ENCODE measurements around the gene GGTLC3. TPM values are rescaled to one million over a fixed set of nuclear protein-coding genes. Genes with fewer than 3 reads are reported as not detected.
"Not testable (repeated sequence)": the region's sequence is repeated elsewhere in the genome, so short reads cannot be mapped to it uniquely, and the experiment has no call there.

The GGTLC3 gene
- not detected for polyA plus RNA-seq (2012; ENCODE audit: missing spikeins)

DNA sequence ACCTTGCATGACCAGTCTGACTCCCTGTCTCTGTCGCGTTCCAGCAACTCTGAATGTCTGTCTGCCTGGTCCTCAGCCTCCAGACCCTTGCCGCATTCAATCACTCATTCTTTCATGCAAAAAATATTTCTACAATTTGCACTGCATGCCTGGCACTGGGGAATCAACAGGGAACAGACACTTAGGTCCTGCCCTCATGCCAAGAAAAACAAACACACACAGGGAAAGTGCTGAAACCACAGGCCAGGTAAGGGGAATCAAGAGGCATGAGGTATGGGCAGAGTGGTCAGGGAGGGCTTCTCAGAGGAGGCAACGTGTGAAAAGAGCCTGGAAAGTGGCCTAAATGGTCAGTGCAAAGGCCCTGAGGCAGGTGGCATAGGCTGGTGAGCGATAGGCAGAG, at the start of gene GGTLC3:
Gene GGTLC3, minus strand, starts transcription at position 101 of the 400 bp plus-strand sequence. CDS start 264 bp downstream, outside the sequence.
- not testable (repeated sequence) for DNase-seq (ENCODE audit: insufficient read length); FAIRE-seq

DNA sequence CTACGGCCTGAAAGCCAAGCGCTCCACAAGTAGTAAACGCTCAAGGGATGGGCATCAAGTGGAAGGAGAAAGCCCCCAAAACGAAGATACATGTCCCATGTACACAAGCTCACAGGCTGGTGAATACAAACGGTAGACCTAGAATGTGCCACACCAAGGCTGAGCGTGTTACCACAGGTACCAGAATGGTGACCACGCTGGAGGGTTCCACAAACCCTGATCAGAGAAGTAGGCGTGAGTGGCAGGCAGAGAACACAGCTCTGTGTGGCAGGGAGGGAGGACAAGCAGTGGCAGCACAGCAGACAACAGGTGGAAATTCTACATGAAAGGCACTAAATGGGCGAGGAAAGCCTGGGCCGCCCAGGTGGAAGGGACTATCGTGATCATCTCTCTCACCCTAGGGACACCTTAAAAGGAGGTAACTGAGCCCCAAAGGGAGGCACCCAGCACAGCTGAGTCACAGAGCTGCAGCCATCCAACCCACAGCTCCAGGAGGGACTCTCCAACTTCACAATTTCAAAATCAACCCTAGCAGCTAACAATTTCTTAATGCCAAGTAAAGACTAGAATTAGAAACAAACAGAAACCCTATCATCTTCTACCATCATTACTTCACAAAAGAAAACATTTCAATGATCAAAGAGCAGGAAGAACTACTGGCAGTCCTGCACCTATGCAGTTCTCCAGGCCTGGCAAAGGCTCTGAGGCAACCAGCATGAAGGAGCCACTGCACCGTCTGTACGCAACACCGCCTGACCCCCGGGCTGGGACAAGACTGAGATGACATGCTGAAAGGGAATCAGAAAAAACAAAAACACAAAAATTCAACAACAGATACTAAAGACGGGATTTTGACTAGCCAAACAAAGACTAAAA, 42.4 kb upstream of the GGTLC3 start:
- FAIRE-seq; DNase-seq (ENCODE audit: insufficient read length): not testable (repeated sequence)

DNA sequence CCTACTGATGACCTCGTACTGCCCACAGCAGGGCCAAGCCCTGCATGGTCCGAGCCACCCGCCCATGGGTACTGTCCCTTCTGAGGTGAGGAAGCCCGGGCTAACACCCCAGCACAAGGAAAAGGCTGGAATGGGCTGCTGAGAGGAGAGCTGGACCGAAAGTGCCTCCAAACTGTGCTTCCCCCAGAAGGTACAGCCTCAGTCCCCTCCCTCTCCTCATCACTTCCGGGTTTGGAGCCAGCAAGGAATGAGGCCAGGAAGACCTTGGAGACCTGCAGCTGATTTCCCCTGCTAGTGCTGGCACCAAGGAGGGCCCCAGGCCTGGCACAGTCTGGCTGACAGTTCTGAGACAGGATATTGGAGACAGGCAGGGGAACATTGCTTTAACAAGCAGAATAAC, 41.0 kb upstream of the GGTLC3 start:
- FAIRE-seq; DNase-seq (ENCODE audit: insufficient read length): not testable (repeated sequence)

DNA sequence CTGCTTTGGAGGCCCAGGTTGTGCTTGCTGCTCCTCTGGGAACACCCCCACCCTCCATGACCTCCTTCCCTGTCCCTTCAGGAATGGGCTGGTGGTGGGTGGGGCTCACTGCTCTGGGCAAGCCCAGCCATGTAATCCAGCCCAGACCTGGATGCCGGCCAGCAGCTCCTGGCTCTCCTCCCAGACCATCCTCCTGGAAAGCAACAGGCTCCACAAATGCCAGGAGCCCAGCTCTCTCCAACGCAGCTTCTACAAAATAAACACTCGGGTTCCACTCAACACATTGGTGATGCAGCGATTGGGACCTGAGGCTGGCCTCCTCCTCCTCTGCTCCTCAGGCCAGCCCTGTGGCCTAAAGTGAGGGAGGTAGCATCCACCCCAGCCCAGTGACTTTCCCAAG, 40.6 kb upstream of the GGTLC3 start:
- not testable (repeated sequence) for FAIRE-seq; DNase-seq (ENCODE audit: insufficient read length)

DNA sequence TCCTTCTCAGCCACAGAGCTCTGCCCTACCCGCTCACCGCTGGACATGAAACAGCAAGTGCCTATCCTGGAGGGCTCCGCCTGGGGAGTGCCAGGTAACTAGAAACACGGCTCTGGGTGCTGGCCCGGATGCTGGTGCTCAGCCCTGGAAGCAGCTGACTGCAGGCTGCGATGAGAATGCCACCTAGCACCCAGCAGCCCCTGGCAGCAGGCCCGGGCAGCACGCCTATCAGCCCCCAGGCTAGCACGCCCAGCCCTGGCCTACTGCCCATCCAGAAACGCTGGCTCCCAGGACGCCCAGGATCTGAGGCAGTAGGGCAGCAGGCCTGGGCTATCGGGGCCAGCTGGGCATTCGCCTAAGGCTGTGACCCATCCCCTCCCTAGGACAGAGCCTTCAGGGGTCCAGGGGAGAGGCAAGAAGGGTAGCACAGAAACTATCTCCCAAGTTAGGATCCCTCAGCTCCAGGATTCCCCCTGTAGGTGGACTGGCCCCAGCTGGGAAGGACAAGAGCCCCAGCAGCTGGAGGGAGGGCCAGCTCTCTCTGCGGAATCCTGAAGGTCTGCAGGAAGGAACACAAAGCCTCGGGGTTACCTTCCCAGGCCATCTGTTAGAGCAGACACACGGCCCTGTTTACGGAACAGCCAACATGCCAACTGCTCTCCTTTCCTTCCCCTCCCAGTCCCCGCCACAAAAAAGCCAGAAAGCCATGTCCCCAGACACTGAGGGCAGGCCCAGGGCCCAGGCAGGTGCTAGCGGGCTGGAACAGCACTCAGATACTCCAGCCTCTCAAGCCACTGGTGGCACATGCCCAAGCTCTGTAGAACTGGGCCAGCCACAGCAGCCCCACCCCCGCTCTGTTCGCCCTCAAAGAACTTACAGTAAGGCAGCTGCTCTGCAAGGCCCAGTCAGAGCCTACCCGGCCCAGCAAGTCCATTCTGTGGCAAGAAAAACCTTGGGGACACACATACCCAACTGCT, 36.6 kb upstream of the GGTLC3 start:
- DNase-seq (ENCODE audit: insufficient read length); FAIRE-seq: not testable (repeated sequence)

DNA sequence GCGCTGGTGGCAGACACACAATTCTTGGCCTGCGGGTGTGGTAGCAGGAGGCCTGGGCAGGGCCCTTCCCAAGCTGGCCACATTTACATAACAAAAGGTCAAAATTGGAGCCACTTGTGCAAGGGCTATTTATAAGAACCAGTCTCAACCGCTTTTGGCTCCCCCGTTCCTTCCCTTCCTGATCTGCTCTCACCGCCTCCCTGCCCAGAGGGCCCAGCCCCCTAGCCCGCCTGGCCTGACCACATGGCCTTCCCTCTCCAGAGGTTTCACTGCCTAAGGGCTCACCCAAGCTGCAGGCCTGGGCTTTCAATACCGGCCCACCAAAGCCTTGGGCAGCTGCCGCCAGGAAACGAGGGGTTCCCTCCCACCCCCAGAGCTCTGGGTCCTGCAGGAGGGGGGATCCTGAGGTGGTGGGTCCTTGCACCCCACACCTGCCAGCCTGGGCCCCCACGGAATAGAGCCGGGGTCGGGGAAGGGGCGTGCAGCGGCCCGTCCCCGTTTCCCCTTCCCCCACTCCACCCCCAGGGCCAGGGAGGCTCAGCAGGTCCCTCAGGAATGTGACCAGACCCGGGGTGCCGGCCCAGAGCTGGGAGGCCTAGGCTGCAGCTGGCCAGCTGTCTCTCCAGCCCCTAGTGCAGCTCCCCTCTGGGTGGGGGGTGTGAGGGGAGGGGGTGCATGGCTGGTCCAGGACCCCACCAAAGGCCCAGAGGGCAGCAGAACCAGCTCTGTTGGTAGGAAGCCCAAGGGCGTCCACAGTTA, 35.1 kb upstream of the GGTLC3 start:
- FAIRE-seq; DNase-seq (ENCODE audit: insufficient read length): not testable (repeated sequence)

DNA sequence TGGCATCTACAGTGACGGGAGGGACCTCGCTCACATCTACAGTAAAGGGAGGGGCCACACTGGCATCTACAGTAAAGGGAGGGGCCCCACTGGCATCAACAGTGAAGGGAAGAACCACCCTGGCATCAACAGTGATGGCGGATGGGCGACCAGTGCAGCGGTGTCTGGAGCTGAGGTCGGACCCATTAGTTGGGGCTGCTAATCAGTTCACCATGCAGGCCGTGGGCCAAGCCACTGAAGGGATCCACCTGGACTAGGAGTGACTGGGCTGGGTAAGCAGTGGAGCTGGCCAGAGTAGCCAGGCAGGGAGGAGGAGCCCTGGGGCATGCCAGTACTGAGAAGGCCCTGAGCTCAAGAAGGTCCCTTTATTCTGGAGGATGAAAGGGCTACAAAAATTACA, 33.1 kb upstream of the GGTLC3 start:
- not testable (repeated sequence) for FAIRE-seq; DNase-seq (ENCODE audit: insufficient read length)

DNA sequence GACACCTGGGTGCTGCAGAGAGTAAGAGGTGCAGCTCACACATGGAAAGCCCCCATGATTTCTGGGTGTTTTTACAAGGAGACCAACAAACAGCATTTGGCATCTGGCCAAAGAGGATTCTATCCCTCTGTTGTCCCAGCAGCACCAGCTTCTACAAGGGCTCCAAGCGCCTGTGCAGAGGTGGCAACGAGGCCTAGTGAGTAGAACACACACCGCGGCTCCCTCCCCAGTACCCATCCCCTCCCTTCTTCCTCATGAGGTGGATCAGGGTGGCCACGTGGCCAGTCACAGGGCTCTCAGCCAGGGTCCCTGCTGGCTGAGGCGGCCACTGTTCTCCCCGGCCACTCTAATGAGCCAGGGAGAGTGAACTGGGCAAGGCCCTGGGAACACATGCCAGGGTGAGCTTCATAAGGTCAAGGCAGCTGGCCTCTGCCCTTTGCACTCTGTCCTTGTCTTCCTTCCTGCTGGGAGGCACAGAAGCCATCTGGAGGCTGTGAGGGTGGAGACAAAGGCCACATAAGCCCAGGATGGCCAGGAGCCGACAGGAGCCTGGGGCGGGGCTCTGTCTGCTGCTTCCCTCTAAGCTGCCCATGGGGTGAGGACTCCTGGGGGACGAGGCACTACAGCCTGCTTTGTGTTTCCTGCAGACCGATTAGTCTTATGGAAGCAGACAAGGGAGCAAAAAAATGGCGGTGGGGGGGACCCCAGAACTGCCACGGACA, 31.7 kb upstream of the GGTLC3 start:
- not testable (repeated sequence) for DNase-seq (ENCODE audit: insufficient read length); FAIRE-seq

DNA sequence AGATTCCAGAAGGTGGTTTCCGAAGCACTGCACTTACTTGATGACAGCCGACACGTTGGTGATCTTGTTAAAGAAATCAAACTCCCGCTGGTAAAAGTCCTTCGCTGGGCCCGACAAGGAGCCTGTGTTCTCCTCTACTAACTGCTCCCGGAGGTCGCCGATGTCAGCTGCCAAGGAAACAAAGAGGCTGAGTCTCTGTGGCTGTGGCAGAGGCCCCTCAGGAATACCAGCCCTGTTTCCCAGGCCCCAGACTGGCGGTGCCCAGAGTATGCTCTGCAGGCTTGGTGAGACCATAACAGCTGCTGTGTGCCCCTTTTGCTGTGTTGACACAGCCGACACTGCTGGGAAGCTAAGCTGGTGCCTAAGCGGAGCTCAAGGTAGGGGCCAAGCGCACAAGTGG, 26.7 kb upstream of the GGTLC3 start:
- not testable (repeated sequence) for DNase-seq (ENCODE audit: insufficient read length); FAIRE-seq

DNA sequence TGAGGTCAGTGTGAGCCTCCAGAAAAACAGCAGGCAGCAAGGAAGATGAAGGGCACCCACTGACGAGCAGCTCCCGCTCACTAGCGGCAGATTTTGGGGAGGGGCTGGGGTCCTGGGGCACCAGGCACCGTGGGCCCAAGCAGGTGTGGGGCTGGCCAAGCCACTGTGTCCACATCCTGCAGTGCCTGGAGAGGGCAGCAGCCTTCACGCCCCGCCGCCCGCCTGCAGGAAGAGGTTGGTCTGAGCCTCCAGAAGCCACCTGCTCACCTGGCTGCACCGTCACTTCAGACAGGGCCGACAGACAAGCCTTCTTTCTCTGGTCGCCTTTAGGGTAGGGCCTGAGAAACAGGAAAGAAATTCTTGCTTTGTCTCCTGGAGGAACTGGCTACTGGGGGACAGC, 25.4 kb upstream of the GGTLC3 start:
- FAIRE-seq; DNase-seq (ENCODE audit: insufficient read length): not testable (repeated sequence)

DNA sequence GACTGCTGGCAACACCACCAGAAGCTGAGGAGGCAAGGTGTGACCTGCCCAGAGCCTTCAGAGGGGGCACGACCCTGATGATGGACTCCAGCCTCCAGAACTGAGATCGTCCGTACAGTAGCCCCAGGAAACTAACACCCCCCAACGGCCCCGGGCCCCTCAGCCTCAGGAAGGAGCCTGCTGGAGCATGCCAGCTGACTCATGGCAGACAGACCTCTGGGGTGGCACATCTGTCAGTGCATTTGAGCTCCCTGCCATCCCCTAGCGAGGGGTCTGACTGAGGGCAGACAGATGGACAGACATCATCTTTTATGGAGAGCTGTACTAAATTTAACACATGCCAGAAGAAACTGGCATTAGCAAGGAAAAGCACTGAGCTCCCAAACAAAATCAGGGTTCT, 22.0 kb upstream of the GGTLC3 start:
- DNase-seq (ENCODE audit: insufficient read length); FAIRE-seq: not testable (repeated sequence)

DNA sequence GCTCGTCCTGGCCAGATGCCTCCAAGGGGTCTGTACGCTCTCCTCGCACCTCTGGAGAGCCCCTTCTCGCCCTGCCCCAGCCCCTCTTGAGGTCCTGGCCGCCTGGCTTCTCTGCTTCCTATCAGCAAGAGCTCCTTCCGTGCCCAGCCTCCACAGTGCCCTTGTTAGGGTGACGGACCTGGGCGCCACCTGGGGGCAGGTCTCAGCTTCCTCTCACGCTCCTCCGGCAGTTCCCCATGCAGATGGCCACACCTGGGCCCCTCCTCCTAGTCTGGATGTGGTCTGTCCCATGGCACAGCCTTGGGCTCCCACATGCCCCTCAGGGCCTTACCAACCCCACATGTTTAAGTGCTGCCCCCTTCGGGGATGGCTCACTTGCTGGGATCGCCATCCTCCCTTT, 16.4 kb upstream of the GGTLC3 start:
- not testable (repeated sequence) for FAIRE-seq; DNase-seq (ENCODE audit: insufficient read length)

DNA sequence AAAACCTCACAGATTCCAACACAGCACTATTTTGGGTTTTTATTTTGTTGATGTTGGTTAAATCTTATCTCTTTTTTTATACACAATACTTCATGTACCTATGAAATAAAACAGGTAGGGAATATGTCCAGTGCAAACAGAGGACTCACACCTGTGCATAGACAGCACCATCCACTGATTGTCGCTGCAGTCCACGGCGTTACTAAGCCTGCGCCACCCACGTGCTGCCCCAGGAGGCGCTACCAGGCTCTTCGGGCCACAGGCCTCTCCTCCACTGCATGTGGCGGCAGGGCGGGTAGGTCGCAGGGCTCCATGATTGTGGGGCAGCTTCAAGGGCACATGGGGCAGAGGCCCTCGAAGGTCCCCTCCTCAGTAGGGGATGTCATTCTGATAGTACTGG, 15.7 kb upstream of the GGTLC3 start:
- not testable (repeated sequence) for DNase-seq (ENCODE audit: insufficient read length)

DNA sequence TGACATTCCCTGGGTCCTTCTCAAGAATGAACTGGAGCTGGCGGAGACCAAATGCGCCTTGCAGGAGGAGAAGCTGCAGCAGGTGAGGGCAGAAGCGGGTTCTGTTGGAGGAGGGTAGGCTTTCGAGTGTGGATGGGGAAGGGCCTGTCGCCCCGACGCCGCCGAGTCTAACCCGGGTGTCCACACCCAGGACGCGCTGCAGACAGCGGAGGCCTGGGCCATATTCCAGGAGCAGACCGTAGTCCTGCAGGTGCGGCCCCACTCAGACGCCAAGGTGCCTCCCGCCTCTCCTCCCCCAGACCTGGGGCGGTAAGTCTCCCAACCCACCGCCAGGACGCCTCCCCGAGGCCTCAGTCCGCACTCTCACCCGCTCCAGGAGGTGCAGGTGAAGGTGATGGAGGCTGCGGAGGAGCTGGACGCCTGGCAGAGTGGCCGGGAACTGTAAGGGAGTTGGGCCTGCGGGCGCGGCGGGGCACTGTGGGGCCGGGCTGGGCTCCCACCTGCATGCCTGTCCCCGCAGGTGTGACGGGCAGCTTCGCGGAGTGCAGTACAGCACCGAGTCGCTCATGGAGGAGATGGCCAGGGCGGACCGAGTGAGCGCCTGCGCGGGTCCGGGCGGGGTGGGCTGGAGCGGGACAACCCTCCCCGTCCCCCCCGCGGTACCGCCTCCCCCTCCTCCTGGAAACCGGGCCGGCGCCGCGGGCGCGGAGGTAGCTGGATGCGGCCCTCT, 11.6 kb upstream of the GGTLC3 start:
- DNase-seq (ENCODE audit: insufficient read length); FAIRE-seq: not testable (repeated sequence)

More for the DNA sequence above, 15.7 kb upstream of the GGTLC3 start:
- not testable (repeated sequence) for FAIRE-seq

DNA sequence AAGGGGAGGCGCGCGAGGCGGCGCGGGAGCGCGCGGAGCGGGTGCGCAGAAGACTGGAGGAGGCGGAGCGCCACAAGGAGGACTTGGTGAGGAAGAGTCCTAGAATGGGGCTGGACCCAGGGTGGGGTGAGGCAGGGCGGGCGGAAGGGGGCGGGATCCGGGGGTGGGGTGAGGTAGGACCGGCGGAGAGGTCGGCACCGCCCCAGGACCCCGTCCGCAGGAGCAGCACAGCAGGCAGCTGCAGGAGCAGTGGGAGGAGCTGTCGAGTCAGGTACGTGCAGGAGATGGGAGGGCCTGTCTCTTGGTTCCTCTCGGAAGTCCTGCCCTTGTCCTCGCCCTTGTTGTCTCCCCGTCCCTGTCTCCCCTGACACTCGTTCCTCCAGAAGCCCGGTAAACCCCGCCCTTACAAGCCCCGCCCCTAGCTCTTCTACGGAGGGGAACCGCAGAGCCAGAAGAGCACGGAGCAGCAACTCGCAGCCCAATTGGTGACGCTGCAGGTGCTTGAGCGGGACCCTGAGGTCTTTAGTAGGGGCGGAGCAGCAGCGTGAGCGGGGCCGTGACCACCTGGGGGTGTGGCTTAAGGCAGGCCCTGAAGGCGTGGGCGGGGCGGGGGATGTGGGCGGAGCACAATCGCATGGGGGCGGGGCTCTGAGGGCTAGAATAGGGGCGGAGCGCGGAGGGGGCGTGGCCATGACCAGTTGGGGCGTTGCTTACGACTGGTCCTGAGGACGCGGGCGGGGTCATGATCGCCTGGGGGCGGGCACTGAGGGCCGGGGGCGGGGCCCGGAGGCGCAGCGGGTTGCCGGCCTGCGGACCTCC, 10.8 kb upstream of the GGTLC3 start:
- DNase-seq (ENCODE audit: insufficient read length); FAIRE-seq: not testable (repeated sequence)

DNA sequence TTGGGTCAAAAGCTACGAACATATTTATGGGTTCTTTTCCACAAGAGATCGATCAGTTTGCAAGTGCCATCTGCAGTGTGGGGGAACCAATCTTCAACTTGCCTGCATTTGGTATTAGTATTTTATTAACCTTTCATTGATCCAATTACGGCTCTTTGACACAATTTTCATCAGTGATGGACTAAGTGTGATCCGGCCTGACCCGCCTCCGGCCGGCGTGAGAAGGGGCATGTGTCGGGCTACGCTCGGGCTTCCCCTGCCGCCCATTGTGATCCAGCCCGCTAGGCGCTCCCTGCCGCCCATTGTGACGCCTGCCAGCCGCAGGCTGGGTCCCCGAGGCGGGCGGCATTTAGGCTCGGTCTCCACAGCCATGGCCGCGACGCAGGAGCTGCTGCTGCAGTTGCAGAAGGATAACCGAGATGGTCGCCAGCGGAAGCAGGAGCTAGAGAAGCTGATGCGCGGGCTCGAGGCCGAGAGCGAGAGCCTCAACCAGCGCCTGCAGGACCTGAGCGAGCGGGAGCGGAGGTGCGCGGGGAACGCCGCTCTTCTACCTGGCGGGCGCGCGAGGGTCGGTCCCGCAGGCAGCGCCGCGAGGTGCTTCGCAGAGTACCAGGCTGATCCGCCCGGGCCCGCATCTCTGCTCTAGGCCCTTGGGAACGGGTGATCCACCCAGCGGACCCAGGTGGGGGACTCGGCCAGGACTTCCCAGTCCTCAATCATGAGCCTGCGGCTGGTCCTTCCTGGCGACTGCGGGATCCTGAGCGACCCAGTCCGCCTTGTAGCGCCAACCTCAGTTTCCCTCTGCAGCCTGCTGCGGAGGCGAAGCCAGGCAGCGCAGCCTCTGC, 10.0 kb upstream of the GGTLC3 start, which contains the start of gene TMEM191B:
Gene TMEM191B, plus strand, starts transcription at position 51 of the 845 bp plus-strand sequence. Its CDS starts 179 bp downstream, at position 230.
- not testable (repeated sequence) for DNase-seq (ENCODE audit: insufficient read length); FAIRE-seq

All from GM12892 (cell line).